DMS53 (cell line): ENCODE data around the gene TMEM130.
A peak's percentile ranks its signal among the peaks of the same experiment; 100 is the strongest.

Experiments
- DNase-seq: peaks from one replicate; lab custom pipeline; 2025; lab: John Stamatoyannopoulos, UW

TMEM130 gene

GRCh38 chr7:98808751-98809460 lies 60.9 kb downstream of the TMEM130 start:
- peak; percentile 38 for DNase-seq

GRCh38 chr7:98807068-98808048 lies 62.5 kb downstream of the TMEM130 start:
- no peak for DNase-seq

- DNase-seq: no peak
These were observed 63.6 kb downstream of the TMEM130 start for GRCh38 chr7:98805956-98806838.

- DNase-seq: no peak
These were observed 67.1 kb downstream of the TMEM130 start for GRCh38 chr7:98802781-98803110.

GRCh38 chr7:98802088-98802780 lies 67.6 kb downstream of the TMEM130 start:
- peak; percentile 76 for DNase-seq

- DNase-seq: no peak
These were observed 68.8 kb downstream of the TMEM130 start for GRCh38 chr7:98800996-98801395.

GRCh38 chr7:98797150-98797549 lies 72.7 kb downstream of the TMEM130 start:
- DNase-seq: no peak
